ENCODE data around the gene SPRR3. TPM values are rescaled to one million over a fixed set of nuclear protein-coding genes. Genes with fewer than 3 reads are reported as not detected.

SPRR3 gene
- total RNA-seq, 2 experiments from 2014 or later = not detected

- H3K4me3 Mint-ChIP-seq = no peak overlapping the region
- H3K36me3 Mint-ChIP-seq (ENCODE audit: low read depth) = no peaks in the 10 kb centered on the region
- no peak overlapping the region for H3K27ac Mint-ChIP-seq
- Histone ChIP-seq H3K27me3 (ENCODE audit: control insufficient read depth in 1 of 2, insufficient read depth in 2 of 2, low read length in 2 of 2) (peaks cover 5 to 6% of the 10 kb centered on the region in 2 experiments), H3K36me3 (ENCODE audit: insufficient read depth, low read length) (no peaks in the 10 kb centered on the region), H3K9me3 (ENCODE audit: control insufficient read depth in 1 of 2, insufficient read depth in 1 of 2, low read length in 2 of 2) (no peaks in the 10 kb centered on the region), H3K4me3 (ENCODE audit: low read length) (no peak overlapping the region), H3K27ac (ENCODE audit: low read depth in 1 of 2, low read length in 2 of 2) (no peak overlapping the region), H3K4me1 (ENCODE audit: insufficient read depth, low read length) (no peaks in the 10 kb centered on the region)
- DNase-seq (no peak), ATAC-seq (ENCODE audit: poor library complexity) (no peak)
- TF ChIP-seq, protein P1, sequence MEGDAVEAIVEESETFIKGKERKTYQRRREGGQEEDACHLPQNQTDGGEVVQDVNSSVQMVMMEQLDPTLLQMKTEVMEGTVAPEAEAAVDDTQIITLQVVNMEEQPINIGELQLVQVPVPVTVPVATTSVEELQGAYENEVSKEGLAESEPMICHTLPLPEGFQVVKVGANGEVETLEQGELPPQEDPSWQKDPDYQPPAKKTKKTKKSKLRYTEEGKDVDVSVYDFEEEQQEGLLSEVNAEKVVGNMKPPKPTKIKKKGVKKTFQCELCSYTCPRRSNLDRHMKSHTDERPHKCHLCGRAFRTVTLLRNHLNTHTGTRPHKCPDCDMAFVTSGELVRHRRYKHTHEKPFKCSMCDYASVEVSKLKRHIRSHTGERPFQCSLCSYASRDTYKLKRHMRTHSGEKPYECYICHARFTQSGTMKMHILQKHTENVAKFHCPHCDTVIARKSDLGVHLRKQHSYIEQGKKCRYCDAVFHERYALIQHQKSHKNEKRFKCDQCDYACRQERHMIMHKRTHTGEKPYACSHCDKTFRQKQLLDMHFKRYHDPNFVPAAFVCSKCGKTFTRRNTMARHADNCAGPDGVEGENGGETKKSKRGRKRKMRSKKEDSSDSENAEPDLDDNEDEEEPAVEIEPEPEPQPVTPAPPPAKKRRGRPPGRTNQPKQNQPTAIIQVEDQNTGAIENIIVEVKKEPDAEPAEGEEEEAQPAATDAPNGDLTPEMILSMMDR (IDR thresholded peaks at IDR 0.05) = no peak
- intact Hi-C loops (cut with DNase I, micrococcal nuclease) = no loop called here
- ChIA-PET POLR2A (no interaction called here), CTCF (no interaction called here)
- no peaks in the 10 kb centered on the region for H3K4me1 Mint-ChIP-seq (ENCODE audit: low read depth)
- peaks cover 44% of the 10 kb centered on the region for H3K27me3 Mint-ChIP-seq
- no peaks in the 10 kb centered on the region for H3K9me3 Mint-ChIP-seq
Measured at GRCh38 chr1:152972196-152972886, 29.2 kb upstream of the SPRR3 start.

GRCh38 chr1:152976688-152977087, 24.9 kb upstream of the SPRR3 start:
- H3K27me3 Mint-ChIP-seq = peaks cover 70% of the 10 kb centered on the region
- intact Hi-C loops (cut with DNase I, micrococcal nuclease) = no loop called here

GRCh38 chr1:152977614-152978013, 23.9 kb upstream of the SPRR3 start:
- CTCF ChIA-PET = no interaction called here
- no peak overlapping the region for H3K27ac Mint-ChIP-seq

More at GRCh38 chr1:152976688-152977087, 24.9 kb upstream of the SPRR3 start:
- CTCF ChIA-PET = no interaction called here
- DNase-seq = no peak
- Histone ChIP-seq H3K4me1 (ENCODE audit: insufficient read depth, low read length) (no peaks in the 10 kb centered on the region), H3K27me3 (ENCODE audit: control insufficient read depth in 1 of 2, insufficient read depth in 2 of 2, low read length in 2 of 2) (peaks cover 5 to 6% of the 10 kb centered on the region in 2 experiments), H3K9me3 (ENCODE audit: control insufficient read depth in 1 of 2, insufficient read depth in 1 of 2, low read length in 2 of 2) (peaks cover 0 to 3% of the 10 kb centered on the region in 2 experiments), H3K4me3 (ENCODE audit: low read length) (no peak overlapping the region), H3K27ac (ENCODE audit: low read depth in 1 of 2, low read length in 2 of 2) (no peak overlapping the region), H3K36me3 (ENCODE audit: insufficient read depth, low read length) (no peaks in the 10 kb centered on the region)
- Mint-ChIP-seq H3K4me3 (no peak overlapping the region), H3K4me1 (ENCODE audit: low read depth) (no peaks in the 10 kb centered on the region), H3K27ac (no peak overlapping the region), H3K36me3 (ENCODE audit: low read depth) (no peaks in the 10 kb centered on the region), H3K9me3 (no peaks in the 10 kb centered on the region)
- ATAC-seq (ENCODE audit: poor library complexity) = no peak
- TF ChIP-seq, protein P1 (IDR thresholded peaks at IDR 0.05) = no peak
- POLR2A ChIA-PET = no interaction called here

More at GRCh38 chr1:152977614-152978013, 23.9 kb upstream of the SPRR3 start:
- Histone ChIP-seq H3K27me3 (ENCODE audit: control insufficient read depth in 1 of 2, insufficient read depth in 2 of 2, low read length in 2 of 2) (peaks cover 3 to 6% of the 10 kb centered on the region in 2 experiments), H3K9me3 (ENCODE audit: control insufficient read depth in 1 of 2, insufficient read depth in 1 of 2, low read length in 2 of 2) (peaks cover 0 to 5% of the 10 kb centered on the region in 2 experiments), H3K4me3 (ENCODE audit: low read length) (no peak overlapping the region), H3K4me1 (ENCODE audit: insufficient read depth, low read length) (no peaks in the 10 kb centered on the region), H3K27ac (ENCODE audit: low read depth in 1 of 2, low read length in 2 of 2) (no peak overlapping the region), H3K36me3 (ENCODE audit: insufficient read depth, low read length) (no peaks in the 10 kb centered on the region)
- POLR2A ChIA-PET = no interaction called here
- TF ChIP-seq, protein P1 (IDR thresholded peaks at IDR 0.05) = no peak
- ATAC-seq (ENCODE audit: poor library complexity) (no peak), DNase-seq (no peak)
- intact Hi-C loops (cut with DNase I, micrococcal nuclease) = no loop called here
- Mint-ChIP-seq H3K36me3 (ENCODE audit: low read depth) (no peaks in the 10 kb centered on the region), H3K9me3 (no peaks in the 10 kb centered on the region), H3K4me3 (no peak overlapping the region), H3K27me3 (peaks cover 80% of the 10 kb centered on the region), H3K4me1 (ENCODE audit: low read depth) (no peaks in the 10 kb centered on the region)
